ENCODE data around the gene PLCB4. TPM values are rescaled to one million over a fixed set of nuclear protein-coding genes. Genes with fewer than 3 reads are reported as not detected.

Gene PLCB4
- total RNA-seq, 1 donor from 2014 or later: 20.6 TPM

DNA sequence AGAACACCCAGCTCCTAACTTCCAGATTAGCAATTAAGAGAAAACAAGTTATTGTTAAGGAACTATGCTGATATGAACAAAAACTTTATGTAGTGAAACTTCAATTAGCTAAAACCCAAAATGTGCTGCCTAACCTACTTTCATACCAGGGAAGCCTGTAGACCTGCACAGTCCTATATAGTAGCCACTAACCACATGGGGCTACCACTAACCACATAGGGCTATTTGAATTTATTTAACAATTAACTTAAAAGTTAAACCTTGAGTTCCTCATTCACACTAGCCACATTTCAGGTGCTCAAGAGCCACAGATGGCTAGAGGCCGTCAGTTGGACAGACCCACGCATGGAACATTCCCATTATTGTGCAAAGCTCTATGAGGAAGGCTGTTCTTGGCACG, 373.1 kb downstream of the PLCB4 start:
- Mint-ChIP-seq H3K27me3 (ENCODE audit: insufficient read depth, low read depth) (peaks cover 2% of the 10 kb centered on the region), H3K9me3 (peaks cover 8% of the 10 kb centered on the region), H3K36me3 (peaks cover 25% of the 10 kb centered on the region), H3K4me3 (no peak overlapping the region), H3K4me1 (peaks cover 4% of the 10 kb centered on the region), H3K27ac (no peak overlapping the region)
- no peak for DNase-seq (ENCODE audit: low spot score)
- H3K9me3 ChIP-seq (ENCODE audit: low read depth): no peaks in the 10 kb centered on the region
- no peaks in the 10 kb centered on the region for H3K4me1 ChIP-seq
- H4K20me1 ChIP-seq (ENCODE audit: low read depth): no peaks in the 10 kb centered on the region
- H3K79me2 ChIP-seq (ENCODE audit: low read depth): no peaks in the 10 kb centered on the region
- no peak overlapping the region for H3K9ac ChIP-seq
- TF ChIP-seq EZH2 (IDR thresholded peaks at IDR 0.05) (no peak), EZH2phosphoT487 (IDR thresholded peaks at IDR 0.05) (no peak)
- TF ChIP-seq, protein P1, sequence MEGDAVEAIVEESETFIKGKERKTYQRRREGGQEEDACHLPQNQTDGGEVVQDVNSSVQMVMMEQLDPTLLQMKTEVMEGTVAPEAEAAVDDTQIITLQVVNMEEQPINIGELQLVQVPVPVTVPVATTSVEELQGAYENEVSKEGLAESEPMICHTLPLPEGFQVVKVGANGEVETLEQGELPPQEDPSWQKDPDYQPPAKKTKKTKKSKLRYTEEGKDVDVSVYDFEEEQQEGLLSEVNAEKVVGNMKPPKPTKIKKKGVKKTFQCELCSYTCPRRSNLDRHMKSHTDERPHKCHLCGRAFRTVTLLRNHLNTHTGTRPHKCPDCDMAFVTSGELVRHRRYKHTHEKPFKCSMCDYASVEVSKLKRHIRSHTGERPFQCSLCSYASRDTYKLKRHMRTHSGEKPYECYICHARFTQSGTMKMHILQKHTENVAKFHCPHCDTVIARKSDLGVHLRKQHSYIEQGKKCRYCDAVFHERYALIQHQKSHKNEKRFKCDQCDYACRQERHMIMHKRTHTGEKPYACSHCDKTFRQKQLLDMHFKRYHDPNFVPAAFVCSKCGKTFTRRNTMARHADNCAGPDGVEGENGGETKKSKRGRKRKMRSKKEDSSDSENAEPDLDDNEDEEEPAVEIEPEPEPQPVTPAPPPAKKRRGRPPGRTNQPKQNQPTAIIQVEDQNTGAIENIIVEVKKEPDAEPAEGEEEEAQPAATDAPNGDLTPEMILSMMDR (IDR thresholded peaks at IDR 0.05): no peak
- H3F3A ChIP-seq (ENCODE audit: low read depth): no peaks in the 10 kb centered on the region
- no peak overlapping the region for H3K27ac ChIP-seq
- H3K36me3 ChIP-seq: peaks cover 11% of the 10 kb centered on the region
- no peak overlapping the region for H3K4me3 ChIP-seq
- no peaks in the 10 kb centered on the region for H3K27me3 ChIP-seq
- H2AFZ ChIP-seq (replicated peaks): no peak overlapping the region
- no peak overlapping the region for H3K4me2 ChIP-seq

DNA sequence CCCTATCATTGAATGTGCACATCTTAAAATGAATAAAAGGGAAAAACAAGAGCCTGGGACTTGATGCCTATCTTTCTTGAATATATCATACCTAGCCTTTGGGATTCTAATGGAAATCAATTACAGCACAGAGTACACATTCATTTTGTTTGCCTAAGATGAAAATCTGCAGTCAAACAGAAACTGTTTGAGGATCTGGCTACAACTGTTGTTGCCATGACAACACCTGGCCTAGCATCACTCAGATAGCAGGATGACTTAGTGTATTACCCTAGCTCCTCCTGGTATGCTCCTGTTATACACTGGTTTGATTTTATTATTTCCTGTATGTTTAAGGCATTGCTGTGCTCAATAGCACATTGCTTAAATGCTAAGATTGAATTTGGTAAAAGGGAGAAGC, 374.0 kb downstream of the PLCB4 start:
- Mint-ChIP-seq H3K9me3 (peaks cover 8% of the 10 kb centered on the region), H3K27ac (no peak overlapping the region), H3K27me3 (ENCODE audit: insufficient read depth, low read depth) (peaks cover 2% of the 10 kb centered on the region), H3K4me3 (no peak overlapping the region), H3K4me1 (peaks cover 4% of the 10 kb centered on the region), H3K36me3 (peaks cover 20% of the 10 kb centered on the region)
- Histone ChIP-seq H3F3A (ENCODE audit: low read depth) (no peaks in the 10 kb centered on the region), H3K79me2 (ENCODE audit: low read depth) (no peaks in the 10 kb centered on the region), H3K9me3 (ENCODE audit: low read depth) (no peaks in the 10 kb centered on the region), H3K27ac (no peak overlapping the region), H3K4me3 (no peak overlapping the region), H3K4me1 (no peaks in the 10 kb centered on the region), H3K27me3 (no peaks in the 10 kb centered on the region), H3K36me3 (peaks cover 11% of the 10 kb centered on the region), H2AFZ (replicated peaks) (no peak overlapping the region), H4K20me1 (ENCODE audit: low read depth) (no peaks in the 10 kb centered on the region), H3K9ac (no peak overlapping the region), H3K4me2 (no peak overlapping the region)
- DNase-seq (ENCODE audit: low spot score): no peak
- TF ChIP-seq, protein P1 (IDR thresholded peaks at IDR 0.05): no peak
- TF ChIP-seq EZH2 (IDR thresholded peaks at IDR 0.05): no peak
- TF ChIP-seq EZH2phosphoT487 (IDR thresholded peaks at IDR 0.05): no peak

DNA sequence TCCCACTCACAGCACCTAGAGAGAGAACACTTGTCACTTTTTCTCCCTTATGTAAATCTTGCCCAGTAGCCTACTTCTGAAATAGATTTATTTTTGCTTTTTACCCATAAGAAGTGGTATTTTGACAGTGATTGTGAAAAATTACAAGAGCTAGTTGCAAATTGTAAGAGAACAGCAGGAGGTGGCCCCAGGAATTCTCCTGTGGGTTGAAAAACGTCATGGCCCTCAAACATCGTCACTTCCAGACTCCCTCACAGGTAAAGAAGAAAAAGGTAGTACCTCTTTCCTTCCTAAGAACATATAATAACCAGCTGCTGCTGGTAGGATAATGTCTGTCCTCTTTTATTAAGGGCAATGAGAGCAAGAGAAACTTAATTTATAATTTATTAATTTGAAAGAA, 376.0 kb downstream of the PLCB4 start:
- Histone ChIP-seq H3K4me3 (no peak overlapping the region), H3K4me2 (no peak overlapping the region), H3K4me1 (no peaks in the 10 kb centered on the region), H3K36me3 (no peaks in the 10 kb centered on the region), H3K79me2 (ENCODE audit: low read depth) (no peaks in the 10 kb centered on the region), H4K20me1 (ENCODE audit: low read depth) (no peaks in the 10 kb centered on the region), H3K27me3 (no peaks in the 10 kb centered on the region), H2AFZ (replicated peaks) (no peak overlapping the region), H3K9ac (no peak overlapping the region), H3K27ac (no peak overlapping the region), H3K9me3 (ENCODE audit: low read depth) (no peaks in the 10 kb centered on the region), H3F3A (ENCODE audit: low read depth) (no peaks in the 10 kb centered on the region)
- H3K4me3 Mint-ChIP-seq: no peak overlapping the region
- TF ChIP-seq, protein P1 (IDR thresholded peaks at IDR 0.05): no peak
- TF ChIP-seq EZH2 (IDR thresholded peaks at IDR 0.05) (no peak), EZH2phosphoT487 (IDR thresholded peaks at IDR 0.05) (no peak)
- peaks cover 12% of the 10 kb centered on the region for H3K36me3 Mint-ChIP-seq
- DNase-seq (ENCODE audit: low spot score): no peak
- peaks cover under 1% of the 10 kb centered on the region for H3K27me3 Mint-ChIP-seq (ENCODE audit: insufficient read depth, low read depth)
- H3K4me1 Mint-ChIP-seq: peaks cover 4% of the 10 kb centered on the region
- H3K9me3 Mint-ChIP-seq: peaks cover under 1% of the 10 kb centered on the region
- H3K27ac Mint-ChIP-seq: no peak overlapping the region
